ENCODE results near the gene HOXA5. TPM values are rescaled to one million over a fixed set of nuclear protein-coding genes. Genes with fewer than 3 reads are reported as not detected.

HOXA5 gene
- total and polyA plus RNA-seq, 8 donors: 0.24 to 1.4 (median 0.81) TPM; not detected in 1

- TF ChIP-seq CTCF (IDR thresholded peaks at IDR 0.05): no peak
- intact Hi-C loops (cut with DNase I): no loop called here
- DNase-seq (no peak), ATAC-seq (no peak), FAIRE-seq (no peak)
- Histone ChIP-seq H3K27ac (no peak overlapping the region), H3K36me3 (no peaks in the 10 kb centered on the region), H3K9me3 (no peaks in the 10 kb centered on the region), H3K4me3 (no peak overlapping the region), H3K4me1 (peaks cover 0 to 3% (median 0%) of the 10 kb centered on the region in 3 donors), H3K27me3 (peaks cover 0 to 61% (median 4%) of the 10 kb centered on the region in 4 donors)
- 22 to 30% methylated on average over 5 of the region's 5 CpGs for WGBS, 2 donors
Measured at GRCh38 chr7:27125986-27126394, 17.5 kb downstream of the HOXA5 start.

- DNase-seq (no peak), ATAC-seq (no peak), FAIRE-seq (no peak)
- intact Hi-C loops (cut with DNase I): no loop called here
- Histone ChIP-seq H3K27ac (no peak overlapping the region), H3K27me3 (peaks cover 0 to 62% (median 4%) of the 10 kb centered on the region in 4 donors), H3K4me3 (no peak overlapping the region), H3K36me3 (no peaks in the 10 kb centered on the region), H3K4me1 (peaks cover 0 to 3% (median 0%) of the 10 kb centered on the region in 3 donors), H3K9me3 (no peaks in the 10 kb centered on the region)
- WGBS, 2 donors: 31 to 37% methylated on average over 8 of the region's 8 CpGs
- TF ChIP-seq CTCF (IDR thresholded peaks at IDR 0.05): no peak
Measured at GRCh38 chr7:27124902-27125689, 18.4 kb downstream of the HOXA5 start.

- Histone ChIP-seq H3K27ac (no peak overlapping the region), H3K4me1 (peaks cover 0 to 3% (median 0%) of the 10 kb centered on the region in 3 donors), H3K36me3 (no peaks in the 10 kb centered on the region), H3K4me3 (no peak overlapping the region), H3K27me3 (peaks cover 0 to 56% (median 2%) of the 10 kb centered on the region in 4 donors), H3K9me3 (no peaks in the 10 kb centered on the region)
- WGBS, 2 donors: 16 to 34% methylated on average over 43 of the region's 43 CpGs
- intact Hi-C loops (cut with DNase I): no loop called here
- no peak for DNase-seq
- FAIRE-seq: no peak
- peak in 1 of 4 donors; percentile 57 for ATAC-seq
- TF ChIP-seq CTCF (IDR thresholded peaks at IDR 0.05): no peak
Measured at GRCh38 chr7:27124096-27124901, 19.2 kb downstream of the HOXA5 start.

- ATAC-seq (no peak), FAIRE-seq (no peak), DNase-seq (no peak)
- H3K36me3 ChIP-seq: no peaks in the 10 kb centered on the region
- peaks cover 0 to 51% (median 2%) of the 10 kb centered on the region in 4 donors for H3K27me3 ChIP-seq
- intact Hi-C loops (cut with DNase I): no loop called here
- H3K4me1 ChIP-seq: peaks cover 0 to 3% (median 0%) of the 10 kb centered on the region in 3 donors
- no peaks in the 10 kb centered on the region for H3K9me3 ChIP-seq
- TF ChIP-seq CTCF (IDR thresholded peaks at IDR 0.05): no peak
- H3K4me3 ChIP-seq: no peak overlapping the region
- 18 to 37% methylated on average over 26 of the region's 26 CpGs for WGBS, 2 donors
- no peak overlapping the region for H3K27ac ChIP-seq
Measured at GRCh38 chr7:27123477-27124053, 19.9 kb downstream of the HOXA5 start.
